CD8-positive, alpha-beta memory T cell (primary cell): ENCODE results near the gene PRAC1. TPM values are rescaled to one million over a fixed set of nuclear protein-coding genes. Genes with fewer than 3 reads are reported as not detected.

Experiments
- CTCF ChIA-PET: fragments of 350-600 bp; sonication (Branson Sonifier 250); formaldehyde crosslinking; loops from one replicate; lab custom pipeline; 2021; ENCODE audit warnings: antibody characterized with exemption; lab: Charles Lee
- POLR2A ChIA-PET: fragments of 350-600 bp; sonication (Branson Sonifier 250); formaldehyde crosslinking; loops from one replicate; lab custom pipeline; 2021; ENCODE audit warnings: antibody characterized with exemption; lab: Charles Lee
- DNase-seq, 5 donors: peaks; one replicate each; pipeline versions ENCODE4 v3.0.0 to v3.0.0-alpha.2; 2020 to 2022; ENCODE audit warnings: mixed read lengths in 1 of 5
- H3K27ac ChIP-seq: one replicate; pipeline ENCODE4 v1.7.0; 2013; ENCODE audit warnings: low read depth, mild to moderate bottlenecking, low read length, moderate library complexity
- H3K27me3 ChIP-seq: 2 replicates; pipeline ENCODE4 v1.7.0; 2013; ENCODE audit warnings: low read length, mild to moderate bottlenecking; ENCODE audit not compliant: insufficient read depth, poor library complexity, severe bottlenecking
- H3K36me3 ChIP-seq: 2 replicates; pipeline ENCODE4 v1.7.0; 2013; ENCODE audit warnings: mild to moderate bottlenecking, low read length, moderate library complexity; ENCODE audit not compliant: insufficient read depth
- H3K4me1 ChIP-seq: 2 replicates; pipeline ENCODE4 v1.7.0; 2013; ENCODE audit warnings: mild to moderate bottlenecking, low read length, moderate library complexity; ENCODE audit not compliant: insufficient read depth
- H3K4me3 ChIP-seq: 2 replicates; pipeline ENCODE4 v1.7.0; 2013; ENCODE audit warnings: mild to moderate bottlenecking, low read length
- H3K9me3 ChIP-seq: 2 replicates; pipeline ENCODE4 v1.7.0; 2013; ENCODE audit warnings: mild to moderate bottlenecking, low read length
- H3K27ac Mint-ChIP-seq, 8 donors: one replicate each; pipeline ENCODE4 v1.8.0; 2020 to 2021; ENCODE audit warnings: mixed read lengths in 8 of 8, mild to moderate bottlenecking in 6 of 8, inconsistent platforms in 3 of 8, moderate library complexity in 3 of 8
- H3K27me3 Mint-ChIP-seq, 2 donors: one replicate each; pipeline ENCODE4 v1.8.0; 2020 to 2021; ENCODE audit warnings: mixed read lengths in 2 of 2, mild to moderate bottlenecking in 1 of 2, moderate library complexity in 1 of 2
- H3K36me3 Mint-ChIP-seq, 3 donors: one replicate each; pipeline ENCODE4 v1.8.0; 2020 to 2021; ENCODE audit warnings: mixed read lengths in 3 of 3, inconsistent platforms in 1 of 3, mild to moderate bottlenecking in 1 of 3
- H3K4me1 Mint-ChIP-seq, 3 donors: one replicate each; pipeline ENCODE4 v1.8.0; 2020 to 2021; ENCODE audit warnings: mixed read lengths in 3 of 3, inconsistent platforms in 1 of 3, mild to moderate bottlenecking in 1 of 3
- H3K4me3 Mint-ChIP-seq, 7 donors: one replicate each; pipeline ENCODE4 v1.8.0; 2020 to 2021; ENCODE audit warnings: mixed read lengths in 7 of 7, mild to moderate bottlenecking in 6 of 7, moderate library complexity in 4 of 7, inconsistent platforms in 2 of 7
- H3K9me3 Mint-ChIP-seq, 5 donors: one replicate each; pipeline ENCODE4 v1.8.0; 2020 to 2022; ENCODE audit warnings: mixed read lengths in 5 of 5, mild to moderate bottlenecking in 3 of 5, moderate library complexity in 2 of 5, inconsistent platforms in 1 of 5
- polyA plus RNA-seq: library from polyadenylated mRNA; unstranded; fragments of 300-500 nt; fragmentation: Illumina TruSeq; gene quantifications from one replicate; pipeline ENCODE4 v1.2.3, GENCODE V29; 2021
- total RNA-seq, 2 experiments: library from RNA; stranded (reverse); gene quantifications; one replicate each; pipeline ENCODE4 v1.2.3, GENCODE V29; 2021

Gene PRAC1
- total and polyA plus RNA-seq, 3 experiments from 2014 or later = not detected

- Mint-ChIP-seq H3K9me3 (no peaks in the 10 kb centered on the region), H3K4me1 (peaks cover 4 to 6% (median 5%) of the 10 kb centered on the region in 3 donors), H3K4me3 (no peak overlapping the region), H3K27ac (no peak overlapping the region), H3K36me3 (no peaks in the 10 kb centered on the region), H3K27me3 (peaks cover 38 to 40% of the 10 kb centered on the region in 2 donors)
- POLR2A ChIA-PET = no interaction called here
- DNase-seq = no peak
- H3K4me3 ChIP-seq = no peak overlapping the region
- H3K4me1 ChIP-seq = peaks cover 6% of the 10 kb centered on the region
- CTCF ChIA-PET = interaction anchor here (0.9 to 1.7 kb wide), 5 partner anchors 9 to 150 kb away, joined by 3 to 5 read pairs (median 4); no protein-coding TSS in a partner anchor
- no peak overlapping the region for H3K27ac ChIP-seq
- H3K27me3 ChIP-seq = no peaks in the 10 kb centered on the region
- no peaks in the 10 kb centered on the region for H3K9me3 ChIP-seq
- no peaks in the 10 kb centered on the region for H3K36me3 ChIP-seq
Measured at GRCh38 chr17:48672340-48672739, 50.0 kb downstream of the PRAC1 start.

Other genes with a start within 250 kb of the PRAC1 start
- gene HOXB1, start 191.5 kb downstream of the PRAC1 start, total RNA-seq = not detected
- not detected for gene HOXB1, start 191.5 kb downstream of the PRAC1 start, polyA plus RNA-seq
- gene HOXB2, start 177.4 kb downstream of the PRAC1 start, total RNA-seq = 10 to 100 TPM; 16.7 to 18.3 TPM
- gene HOXB2, start 177.4 kb downstream of the PRAC1 start, polyA plus RNA-seq = 12.8 TPM
- 1 to 10 TPM; 3.4 to 3.7 TPM for gene HOXB4, start 144.2 kb downstream of the PRAC1 start, total RNA-seq
- 0.33 TPM for gene HOXB4, start 144.2 kb downstream of the PRAC1 start, polyA plus RNA-seq
- gene HOXB3, start 132.3 kb downstream of the PRAC1 start, total RNA-seq = 1 to 10 TPM; 3.0 to 3.5 TPM
- gene HOXB3, start 132.3 kb downstream of the PRAC1 start, polyA plus RNA-seq = 0.10 TPM
- gene HOXB5, start 128.7 kb downstream of the PRAC1 start, total RNA-seq = not detected
- not detected for gene HOXB5, start 128.7 kb downstream of the PRAC1 start, polyA plus RNA-seq
- under 1 TPM; 0.22 to 0.37 TPM for gene HOXB6, start 117.5 kb downstream of the PRAC1 start, total RNA-seq
- not detected for gene HOXB6, start 117.5 kb downstream of the PRAC1 start, polyA plus RNA-seq
- gene HOXB7, start 111.5 kb downstream of the PRAC1 start, total RNA-seq = under 1 TPM; 0.89 to 0.96 TPM
- gene HOXB7, start 111.5 kb downstream of the PRAC1 start, polyA plus RNA-seq = 0.87 TPM
- not detected for gene HOXB8, start 107.2 kb downstream of the PRAC1 start, total RNA-seq
- gene HOXB8, start 107.2 kb downstream of the PRAC1 start, polyA plus RNA-seq = not detected
- gene HOXB9, start 96.2 kb downstream of the PRAC1 start, total RNA-seq = 1 to 10 TPM; 2.0 to 2.6 TPM
- gene HOXB9, start 96.2 kb downstream of the PRAC1 start, polyA plus RNA-seq = not detected
- not detected for gene PRAC2, start 667 bp upstream of the PRAC1 start, total RNA-seq
- not detected for gene PRAC2, start 667 bp upstream of the PRAC1 start, polyA plus RNA-seq
- not detected for gene HOXB13, start 6.2 kb upstream of the PRAC1 start, total RNA-seq
- gene HOXB13, start 6.2 kb upstream of the PRAC1 start, polyA plus RNA-seq = not detected
- gene TTLL6, start 94.7 kb upstream of the PRAC1 start, total RNA-seq = not detected
- gene TTLL6, start 94.7 kb upstream of the PRAC1 start, polyA plus RNA-seq = not detected
- gene CALCOCO2, start 108.5 kb upstream of the PRAC1 start, total RNA-seq = 10 to 100 TPM; 57.4 to 61.8 TPM
- gene CALCOCO2, start 108.5 kb upstream of the PRAC1 start, polyA plus RNA-seq = 182 TPM
- 100 to 1,000 TPM; 131 to 138 TPM for gene ATP5MC1, start 170.3 kb upstream of the PRAC1 start, total RNA-seq
- 143 TPM for gene ATP5MC1, start 170.3 kb upstream of the PRAC1 start, polyA plus RNA-seq
- gene UBE2Z, start 185.9 kb upstream of the PRAC1 start, total RNA-seq = 100 to 1,000 TPM; 100 to 103 TPM
- 74.7 TPM for gene UBE2Z, start 185.9 kb upstream of the PRAC1 start, polyA plus RNA-seq
- gene SNF8, start 222.3 kb upstream of the PRAC1 start, total RNA-seq = 100 to 1,000 TPM; 151 to 161 TPM
- 113 TPM for gene SNF8, start 222.3 kb upstream of the PRAC1 start, polyA plus RNA-seq
- not detected for gene GIP, start 246.1 kb upstream of the PRAC1 start, total RNA-seq
- gene GIP, start 246.1 kb upstream of the PRAC1 start, polyA plus RNA-seq = not detected